Uterus (tissue), 4 donors: Measurements from ENCODE around the gene PRSS12. TPM values are rescaled to one million over a fixed set of nuclear protein-coding genes. Genes with fewer than 3 reads are reported as not detected.

Experiments used
- DNase-seq, 2 donors: peaks; one replicate each; pipeline ENCODE4 v3.0.0-alpha.2; 2019 to 2020
- H3K27ac ChIP-seq, 2 donors: fragments of 200-600 bp; sonication (generic); 1 replicate in 1 of 2; 2 replicates in 1 of 2; pipeline ENCODE4 v1.5.1; 2016 to 2018
- H3K27me3 ChIP-seq, 2 donors: fragments of 200-600 bp; sonication (generic); one replicate each; pipeline ENCODE4 v1.5.1; 2018 to 2019; ENCODE audit warnings: control low read depth in 1 of 2
- H3K36me3 ChIP-seq, 2 donors: fragments of 200-600 bp; sonication (generic); one replicate each; pipeline ENCODE4 v1.5.1; 2019; ENCODE audit warnings: control low read depth in 1 of 2
- H3K4me1 ChIP-seq, 2 donors: fragments of 200-600 bp; sonication (generic); one replicate each; pipeline ENCODE4 v1.5.1; 2018 to 2019; ENCODE audit warnings: control low read depth in 1 of 2
- H3K4me3 ChIP-seq, 2 donors: fragments of 200-600 bp; sonication (generic); 1 replicate in 1 of 2; 2 replicates in 1 of 2; pipeline ENCODE4 v1.5.1; 2018 to 2019; ENCODE audit warnings: mild to moderate bottlenecking in 1 of 2
- H3K9me3 ChIP-seq, 2 donors: fragments of 200-600 bp; sonication (generic); one replicate each; pipeline ENCODE4 v1.5.1; 2019; ENCODE audit warnings: control low read depth in 1 of 2
- POLR2A ChIP-seq, 2 donors: fragments of 450-650 bp; IDR thresholded peaks; one replicate each; pipeline ENCODE4 v1.6.1; 2016; ENCODE audit warnings: antibody characterized with exemption in 2 of 2, mild to moderate bottlenecking in 1 of 2, moderate library complexity in 1 of 2
- intact Hi-C: fragments of 100-400 bp; cut with DNase I; formaldehyde crosslinking; loops from one replicate; pipeline ENCODE4 v1.15.1; 2023; ENCODE audit warnings: low total_unique reads
- total RNA-seq, 4 donors: library from RNA; depleted of rRNA in 3 of 4; stranded (reverse); fragments of >200 nt in 3 of 4; gene quantifications; one replicate each; pipeline versions ENCODE4 v1.1.0 to v1.2.4, GENCODE V29; 2014 to 2023
- TF ChIP-seq, protein P1 (sequence below), 4 experiments: fragments of 200-600 bp in 2 of 4; fragments of 450-650 bp in 2 of 4; sonication (generic) in 2 of 4; IDR thresholded peaks; one replicate each; pipeline ENCODE4 v1.5.1; 2016 to 2019; ENCODE audit warnings: antibody characterized with exemption in 4 of 4, mild to moderate bottlenecking in 2 of 4, moderate library complexity in 1 of 4
- donor health status: DM: yes; HTN: yes; CAD: no.

The PRSS12 gene
- total RNA-seq, 4 donors from 2014 or later = 0.15 to 52.1 (median 7.2) TPM

DNA sequence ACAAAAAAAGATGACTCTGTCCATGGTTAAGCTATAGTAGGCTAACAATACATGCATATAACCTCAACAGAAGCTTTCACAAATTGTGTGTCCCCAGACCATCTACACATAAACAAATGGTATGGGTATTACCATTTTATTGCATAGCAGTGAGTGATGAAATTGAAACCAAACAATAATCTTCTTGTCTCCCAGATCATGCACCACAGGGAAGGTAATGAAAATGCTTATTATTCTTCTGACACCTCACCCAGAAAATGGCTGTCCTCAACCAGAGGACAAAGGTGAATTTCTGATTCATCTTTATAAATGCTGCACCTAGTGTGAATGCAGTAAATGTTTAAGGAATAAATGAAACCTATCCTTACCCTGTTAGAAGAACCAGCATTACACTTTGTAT lies 8.0 kb downstream of the PRSS12 start:
- H3K4me3 ChIP-seq = no peak overlapping the region
- no peak for TF ChIP-seq POLR2A (IDR thresholded peaks at IDR 0.05)
- TF ChIP-seq, protein P1, sequence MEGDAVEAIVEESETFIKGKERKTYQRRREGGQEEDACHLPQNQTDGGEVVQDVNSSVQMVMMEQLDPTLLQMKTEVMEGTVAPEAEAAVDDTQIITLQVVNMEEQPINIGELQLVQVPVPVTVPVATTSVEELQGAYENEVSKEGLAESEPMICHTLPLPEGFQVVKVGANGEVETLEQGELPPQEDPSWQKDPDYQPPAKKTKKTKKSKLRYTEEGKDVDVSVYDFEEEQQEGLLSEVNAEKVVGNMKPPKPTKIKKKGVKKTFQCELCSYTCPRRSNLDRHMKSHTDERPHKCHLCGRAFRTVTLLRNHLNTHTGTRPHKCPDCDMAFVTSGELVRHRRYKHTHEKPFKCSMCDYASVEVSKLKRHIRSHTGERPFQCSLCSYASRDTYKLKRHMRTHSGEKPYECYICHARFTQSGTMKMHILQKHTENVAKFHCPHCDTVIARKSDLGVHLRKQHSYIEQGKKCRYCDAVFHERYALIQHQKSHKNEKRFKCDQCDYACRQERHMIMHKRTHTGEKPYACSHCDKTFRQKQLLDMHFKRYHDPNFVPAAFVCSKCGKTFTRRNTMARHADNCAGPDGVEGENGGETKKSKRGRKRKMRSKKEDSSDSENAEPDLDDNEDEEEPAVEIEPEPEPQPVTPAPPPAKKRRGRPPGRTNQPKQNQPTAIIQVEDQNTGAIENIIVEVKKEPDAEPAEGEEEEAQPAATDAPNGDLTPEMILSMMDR (IDR thresholded peaks at IDR 0.05) = no peak
- intact Hi-C loops = no loop called here
- H3K4me1 ChIP-seq = no peaks in the 10 kb centered on the region
- H3K36me3 ChIP-seq = no peaks in the 10 kb centered on the region
- H3K9me3 ChIP-seq = no peaks in the 10 kb centered on the region
- DNase-seq = no peak
- no peaks in the 10 kb centered on the region for H3K27me3 ChIP-seq
- no peak overlapping the region for H3K27ac ChIP-seq

DNA sequence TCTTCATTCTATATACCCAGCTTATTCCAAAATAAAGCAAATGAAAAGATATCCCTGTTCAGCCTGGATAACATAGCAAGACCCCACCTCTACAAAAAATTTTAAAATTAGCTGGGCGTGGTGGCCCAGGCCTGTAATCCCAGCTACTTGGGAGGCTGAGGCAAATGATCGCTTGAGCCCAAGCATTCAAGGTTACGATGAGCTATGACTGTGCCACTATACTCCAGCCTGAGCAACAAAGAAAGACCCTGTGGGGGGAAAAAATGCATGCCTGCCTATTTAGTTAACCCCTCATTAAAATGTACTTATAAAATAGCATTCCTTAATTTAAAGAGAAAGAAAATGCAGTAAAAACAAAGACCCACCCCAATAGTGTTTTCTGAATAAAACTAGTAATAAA lies 9.3 kb downstream of the PRSS12 start:
- Histone ChIP-seq H3K27ac (no peak overlapping the region), H3K9me3 (no peaks in the 10 kb centered on the region), H3K36me3 (no peaks in the 10 kb centered on the region), H3K27me3 (no peaks in the 10 kb centered on the region), H3K4me1 (no peaks in the 10 kb centered on the region), H3K4me3 (no peak overlapping the region)
- intact Hi-C loops = no loop called here
- DNase-seq = no peak
- TF ChIP-seq POLR2A (IDR thresholded peaks at IDR 0.05) = no peak
- TF ChIP-seq, protein P1 (IDR thresholded peaks at IDR 0.05) = no peak

DNA sequence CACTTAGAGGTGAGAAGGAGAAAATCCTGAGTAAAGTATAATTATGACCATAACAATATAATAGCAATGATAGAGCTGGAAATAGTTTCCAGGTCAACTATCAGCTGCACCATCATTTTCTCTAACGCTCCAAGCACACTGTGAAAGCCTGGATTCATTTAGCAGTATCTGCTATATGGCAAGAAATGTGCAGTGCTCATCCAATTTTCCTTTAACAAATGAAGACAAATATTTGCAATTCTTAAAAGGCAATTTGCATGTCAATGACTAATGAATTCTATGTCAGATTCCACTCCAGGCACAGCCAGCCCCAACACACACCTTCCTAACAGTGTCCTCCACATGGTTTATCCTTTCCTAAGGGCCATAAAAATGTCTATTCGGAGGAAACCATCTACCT lies 12.7 kb downstream of the PRSS12 start:
- TF ChIP-seq, protein P1 (IDR thresholded peaks at IDR 0.05) = no peak
- no peak for TF ChIP-seq POLR2A (IDR thresholded peaks at IDR 0.05)
- Histone ChIP-seq H3K27ac (no peak overlapping the region), H3K4me1 (no peaks in the 10 kb centered on the region), H3K9me3 (no peaks in the 10 kb centered on the region), H3K4me3 (no peak overlapping the region), H3K36me3 (no peaks in the 10 kb centered on the region), H3K27me3 (no peaks in the 10 kb centered on the region)
- intact Hi-C loops = no loop called here
- DNase-seq = no peak

GRCh38 chr4:118338981-118339765 lies 13.6 kb downstream of the PRSS12 start:
- Histone ChIP-seq H3K27me3 (no peaks in the 10 kb centered on the region), H3K36me3 (no peaks in the 10 kb centered on the region), H3K4me1 (no peaks in the 10 kb centered on the region), H3K4me3 (no peak overlapping the region), H3K27ac (no peak overlapping the region), H3K9me3 (no peaks in the 10 kb centered on the region)
- TF ChIP-seq POLR2A (IDR thresholded peaks at IDR 0.05) = no peak
- TF ChIP-seq, protein P1 (IDR thresholded peaks at IDR 0.05) = no peak
- no peak for DNase-seq
- intact Hi-C loops = no loop called here

DNA sequence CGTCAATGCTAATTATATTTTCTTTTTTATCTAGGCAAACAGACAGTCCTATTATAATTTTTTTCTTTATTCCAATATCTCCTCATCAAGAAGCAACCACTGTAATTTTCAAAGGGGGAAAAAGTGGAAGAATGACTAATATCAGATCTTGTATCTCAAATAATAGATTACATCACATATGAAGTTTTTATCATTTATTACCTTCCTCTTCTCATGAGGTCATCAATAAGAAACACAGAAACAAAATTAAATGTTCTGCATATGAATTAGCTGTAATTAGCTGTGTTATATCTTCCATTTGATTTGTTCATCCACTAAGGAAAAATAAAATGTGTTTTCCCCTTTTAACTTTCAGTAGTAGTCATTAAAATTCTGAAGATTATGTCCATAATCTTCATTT lies 14.3 kb downstream of the PRSS12 start:
- no peak overlapping the region for H3K27ac ChIP-seq
- H3K4me1 ChIP-seq = no peaks in the 10 kb centered on the region
- no peak for TF ChIP-seq POLR2A (IDR thresholded peaks at IDR 0.05)
- TF ChIP-seq, protein P1 (IDR thresholded peaks at IDR 0.05) = no peak
- DNase-seq = no peak
- H3K4me3 ChIP-seq = no peak overlapping the region
- H3K36me3 ChIP-seq = no peaks in the 10 kb centered on the region
- intact Hi-C loops = no loop called here
- peaks cover 0 to 3% of the 10 kb centered on the region in 2 donors for H3K27me3 ChIP-seq
- no peaks in the 10 kb centered on the region for H3K9me3 ChIP-seq
